K562 (cell line): ENCODE measurements around the gene CTTNBP2. TPM values are rescaled to one million over a fixed set of nuclear protein-coding genes. Genes with fewer than 3 reads are reported as not detected.

ENCODE experiments used
- ATAC-seq: fragments of 200-7000 bp; cut with Tn5 transposase; 3 replicates; pipeline ENCODE4 v1.9.1; 2020; ENCODE audit warnings: moderate library complexity
- BruUV-seq: library from RNA; stranded (reverse); fragments of 400-500 nt; replicated peaks from 2 replicates; lab custom pipeline; 2021; lab: Mats Ljungman, UMichigan
- CTCF ChIA-PET: fragments of 300-600 bp; formaldehyde crosslinking; extraction: SDS; loops from one replicate; lab custom pipeline; 2021; ENCODE audit warnings: low intra/inter-chr PET ratio; lab: Yijun Ruan, JAX
- POLR2A ChIA-PET: fragments of 300-600, 350-650 bp; sonication (Branson Sonifier 250); formaldehyde crosslinking; extraction: SDS; loops from one replicate; lab custom pipeline; 2021; ENCODE audit warnings: antibody characterized with exemption, inconsistent platforms; lab: Yijun Ruan, JAX
- DNase-seq, 4 experiments: peaks; one replicate each; pipeline versions ENCODE4 v3.0.0 to v3.0.0-alpha.2; 2011 to 2018; ENCODE audit warnings: low spot score in 3 of 4, mixed read lengths in 3 of 4; ENCODE audit errors: extremely low read depth in 1 of 4
- FAIRE-seq: peaks from 2 replicates; lab custom pipeline; 2011; peaks lifted over from hg19 to GRCh38; lab: Jason Lieb, UNC
- H2AFZ ChIP-seq: 2 replicates; pipeline ENCODE4 v1.6.0; 2011; ENCODE audit warnings: low read depth, low read length, control low read depth, inconsistent platforms
- H3K27ac ChIP-seq: fragments of 200-600 bp; 3 replicates; pipeline ENCODE4 v1.8.0; 2011; ENCODE audit warnings: low read depth, mild to moderate bottlenecking, control low read depth, inconsistent platforms, low read length, moderate library complexity, mixed read lengths; ENCODE audit errors: extremely low read depth
- H3K27me3 ChIP-seq, 2 experiments: fragments of 300-600 bp in 1 of 2; 2 replicates in 1 of 2; 3 replicates in 1 of 2; pipeline versions ENCODE4 v1.6.0 to v1.8.0; 2011; ENCODE audit warnings: inconsistent platforms in 2 of 2, low read length in 2 of 2, mild to moderate bottlenecking in 1 of 2, mixed read lengths in 1 of 2, moderate library complexity in 1 of 2; ENCODE audit not compliant: control insufficient read depth in 2 of 2, insufficient read depth in 2 of 2
- H3K36me3 ChIP-seq: fragments of 300-600 bp; 3 replicates; pipeline ENCODE4 v1.8.0; 2011; ENCODE audit warnings: mild to moderate bottlenecking, low read length, inconsistent platforms; ENCODE audit not compliant: control insufficient read depth, insufficient read depth
- H3K4me1 ChIP-seq, 2 experiments: fragments of 200-600 bp in 1 of 2; replicated peaks in 1 of 2; 2 replicates in 1 of 2; 3 replicates in 1 of 2; pipeline versions ENCODE4 v1.5.1 to v1.8.0; 2011; ENCODE audit warnings: inconsistent platforms in 2 of 2, low read length in 2 of 2, mild to moderate bottlenecking in 1 of 2, mixed read lengths in 1 of 2, moderate library complexity in 1 of 2; ENCODE audit not compliant: control insufficient read depth in 2 of 2, insufficient read depth in 2 of 2
- H3K4me2 ChIP-seq: 2 replicates; pipeline ENCODE4 v1.6.1; 2011; ENCODE audit warnings: low read length, control low read depth, inconsistent platforms, mixed read lengths; ENCODE audit not compliant: insufficient read depth
- H3K4me3 ChIP-seq: fragments of 200-600 bp; sonication (generic), shearing (Covaris generic); 2 replicates; pipeline ENCODE4 v1.5.1; 2016; ENCODE audit warnings: control low read depth, inconsistent platforms
- H3K79me2 ChIP-seq: fragments of 200-600 bp; 3 replicates; pipeline ENCODE4 v1.8.0; 2011; ENCODE audit warnings: low read length, inconsistent platforms; ENCODE audit not compliant: control insufficient read depth, insufficient read depth
- H3K9ac ChIP-seq, 2 experiments: 2 replicates each; pipeline versions ENCODE4 v1.6.0 to v1.6.1; 2011; ENCODE audit warnings: low read depth in 2 of 2, low read length in 2 of 2, control low read depth in 1 of 2, inconsistent platforms in 1 of 2, mild to moderate bottlenecking in 1 of 2, mixed read lengths in 1 of 2; ENCODE audit not compliant: insufficient read depth in 1 of 2
- H3K9me1 ChIP-seq: one replicate; pipeline ENCODE4 v1.6.0; 2011; ENCODE audit warnings: inconsistent platforms, mild to moderate bottlenecking, low read length, moderate library complexity; ENCODE audit not compliant: control insufficient read depth, insufficient read depth
- H3K9me3 ChIP-seq: replicated peaks from 2 replicates; pipeline ENCODE4 v1.5.1; 2011; ENCODE audit warnings: low read depth, low read length, inconsistent platforms; ENCODE audit not compliant: control insufficient read depth, insufficient read depth
- H4K20me1 ChIP-seq: replicated peaks from 2 replicates; pipeline ENCODE4 v1.6.1; 2011; ENCODE audit warnings: low read length, inconsistent platforms, mixed read lengths; ENCODE audit not compliant: control insufficient read depth, insufficient read depth
- NFIC ChIP-seq: fragments of 450-650 bp; IDR thresholded peaks from 2 replicates; pipeline ENCODE4 v1.6.1; 2017; ENCODE audit warnings: mild to moderate bottlenecking, inconsistent platforms
- NFXL1 ChIP-seq: fragments of 450-650 bp; formaldehyde crosslinking; IDR thresholded peaks from 2 replicates; pipeline ENCODE4 v1.4.0; 2021; ENCODE audit warnings: mild to moderate bottlenecking
- PHB ChIP-seq: fragments of 250-450 bp; sonication (Bioruptor Pico); IDR thresholded peaks from 2 replicates; pipeline ENCODE4 v1.5.0; 2021
- WGBS: fragments of 100-300 bp; shearing (Covaris generic); methylation state at CpG from one replicate; pipeline ENCODE4 v1.1.6; 2016; ENCODE audit warnings: low coverage, mixed read lengths; ENCODE audit not compliant: insufficient coverage; ENCODE audit errors: missing lambda C conversion rate; 5-methylcytosine and 5-hydroxymethylcytosine counted together
- in situ Hi-C: fragments of 300-500 bp; cut with MboI; formaldehyde crosslinking; loops from 4 replicates; pipeline ENCODE4 v1.15.0; 2018; ENCODE audit warnings: inconsistent platforms, mixed read lengths
- intact Hi-C: fragments of 100-400 bp; cut with micrococcal nuclease; formaldehyde crosslinking; loops from 2 replicates; pipeline ENCODE4 v1.14.2; 2022
- polyA plus RNA-seq, 8 experiments: library from polyadenylated mRNA; depleted of rRNA in 4 of 8; stranded (reverse) in 5 of 8; unstranded in 3 of 8; fragments of >200 nt; fragmentation: Nextera tagmentation in 2 of 8; fragmentation: Illumina TruSeq in 1 of 8; extraction: Ambion mirVana in 2 of 8; extraction: Trizol in 1 of 8; gene quantifications; 2 replicates each; pipeline versions ENCODE4 v1.2.1 to v1.2.3, GENCODE V29; 2011 to 2014; ENCODE audit warnings: inconsistent platforms in 1 of 8, missing spikeins in 1 of 8
- total RNA-seq, 7 experiments: library from RNA; depleted of rRNA in 6 of 7; stranded (reverse); fragments of >200 nt in 6 of 7; fragmentation: Illumina TruSeq in 2 of 7; extraction: Trizol in 2 of 7; gene quantifications; 2 replicates each; pipeline versions ENCODE4 v1.2.1 to v1.2.3, GENCODE V29; 2011 to 2021; ENCODE audit warnings: low replicate concordance in 1 of 7
- TF ChIP-seq, protein P1 (sequence below): fragments of 150-350 bp; IDR thresholded peaks from 2 replicates; pipeline ENCODE4 v1.6.1; 2014; ENCODE audit warnings: low read depth, mild to moderate bottlenecking, low read length, borderline replicate concordance
- TF ChIP-seq, protein P2 (sequence below), 2 experiments: fragments of 450-650 bp in 1 of 2; sonication (generic) in 1 of 2; formaldehyde crosslinking; conservative IDR thresholded peaks; 2 replicates each; pipeline versions ENCODE4 v1.4.0 to v1.8.1; 2020 to 2022; ENCODE audit warnings: mild to moderate bottlenecking in 1 of 2, missing genetic modification reagents in 1 of 2
- TF ChIP-seq, protein P3 (sequence below): sonication (generic); formaldehyde crosslinking; IDR thresholded peaks from 2 replicates; pipeline ENCODE4 v1.9.0; 2022; ENCODE audit warnings: mild to moderate bottlenecking, missing genetic modification reagents

The CTTNBP2 gene
- total and polyA plus RNA-seq, 9 of the 15 experiments (the other 6 are each of a cell fraction or from before 2014, with no cell fraction given) = 0.05 TPM; not detected in 8

DNA sequence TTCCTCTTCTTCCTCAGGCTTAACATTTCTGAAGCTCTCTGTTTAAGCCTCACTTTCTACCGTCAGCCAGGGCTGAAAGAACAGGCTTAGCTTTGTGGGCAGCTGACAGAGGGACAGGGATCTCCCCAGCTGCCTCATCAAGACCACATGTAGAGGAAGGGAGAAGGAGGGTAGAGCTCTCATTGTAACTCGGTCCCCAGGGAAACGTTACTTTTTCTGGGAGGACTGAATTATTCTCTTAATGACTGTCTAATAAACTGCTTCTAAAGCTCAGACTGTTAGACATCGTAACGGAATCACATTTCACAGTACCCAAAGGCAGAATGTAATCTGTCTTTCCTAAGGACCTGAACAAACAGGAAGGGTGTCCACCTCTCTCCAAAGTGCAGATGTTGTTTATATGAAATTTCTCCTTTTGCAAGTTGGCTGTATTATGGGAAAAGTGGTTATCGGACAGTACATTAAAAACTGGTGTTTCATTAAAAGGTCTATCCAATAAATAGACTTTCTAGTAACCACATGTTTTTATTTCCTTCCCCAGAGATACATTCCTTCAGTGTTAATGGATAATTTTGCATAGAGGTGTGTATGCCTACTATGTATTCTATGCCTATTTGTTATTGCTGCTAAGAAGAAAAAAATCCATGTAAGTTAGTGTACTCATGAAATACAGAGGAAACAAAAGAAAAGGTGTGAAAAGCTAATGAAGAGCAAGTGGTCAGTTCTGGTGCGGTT lies 144.2 kb downstream of the CTTNBP2 start (continued):
- TF ChIP-seq, protein P1, sequence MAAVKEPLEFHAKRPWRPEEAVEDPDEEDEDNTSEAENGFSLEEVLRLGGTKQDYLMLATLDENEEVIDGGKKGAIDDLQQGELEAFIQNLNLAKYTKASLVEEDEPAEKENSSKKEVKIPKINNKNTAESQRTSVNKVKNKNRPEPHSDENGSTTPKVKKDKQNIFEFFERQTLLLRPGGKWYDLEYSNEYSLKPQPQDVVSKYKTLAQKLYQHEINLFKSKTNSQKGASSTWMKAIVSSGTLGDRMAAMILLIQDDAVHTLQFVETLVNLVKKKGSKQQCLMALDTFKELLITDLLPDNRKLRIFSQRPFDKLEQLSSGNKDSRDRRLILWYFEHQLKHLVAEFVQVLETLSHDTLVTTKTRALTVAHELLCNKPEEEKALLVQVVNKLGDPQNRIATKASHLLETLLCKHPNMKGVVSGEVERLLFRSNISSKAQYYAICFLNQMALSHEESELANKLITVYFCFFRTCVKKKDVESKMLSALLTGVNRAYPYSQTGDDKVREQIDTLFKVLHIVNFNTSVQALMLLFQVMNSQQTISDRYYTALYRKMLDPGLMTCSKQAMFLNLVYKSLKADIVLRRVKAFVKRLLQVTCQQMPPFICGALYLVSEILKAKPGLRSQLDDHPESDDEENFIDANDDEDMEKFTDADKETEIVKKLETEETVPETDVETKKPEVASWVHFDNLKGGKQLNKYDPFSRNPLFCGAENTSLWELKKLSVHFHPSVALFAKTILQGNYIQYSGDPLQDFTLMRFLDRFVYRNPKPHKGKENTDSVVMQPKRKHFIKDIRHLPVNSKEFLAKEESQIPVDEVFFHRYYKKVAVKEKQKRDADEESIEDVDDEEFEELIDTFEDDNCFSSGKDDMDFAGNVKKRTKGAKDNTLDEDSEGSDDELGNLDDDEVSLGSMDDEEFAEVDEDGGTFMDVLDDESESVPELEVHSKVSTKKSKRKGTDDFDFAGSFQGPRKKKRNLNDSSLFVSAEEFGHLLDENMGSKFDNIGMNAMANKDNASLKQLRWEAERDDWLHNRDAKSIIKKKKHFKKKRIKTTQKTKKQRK = no peak
- TF ChIP-seq, protein P2, sequence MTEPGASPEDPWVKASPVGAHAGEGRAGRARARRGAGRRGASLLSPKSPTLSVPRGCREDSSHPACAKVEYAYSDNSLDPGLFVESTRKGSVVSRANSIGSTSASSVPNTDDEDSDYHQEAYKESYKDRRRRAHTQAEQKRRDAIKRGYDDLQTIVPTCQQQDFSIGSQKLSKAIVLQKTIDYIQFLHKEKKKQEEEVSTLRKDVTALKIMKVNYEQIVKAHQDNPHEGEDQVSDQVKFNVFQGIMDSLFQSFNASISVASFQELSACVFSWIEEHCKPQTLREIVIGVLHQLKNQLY (CRISPR knock-in tag; conservative IDR thresholded peaks at IDR 0.05) = no peak
- TF ChIP-seq PHB (CRISPR knock-in tag) (no peak), NFIC (no peak), NFXL1 (CRISPR knock-in tag) (no peak)

DNA sequence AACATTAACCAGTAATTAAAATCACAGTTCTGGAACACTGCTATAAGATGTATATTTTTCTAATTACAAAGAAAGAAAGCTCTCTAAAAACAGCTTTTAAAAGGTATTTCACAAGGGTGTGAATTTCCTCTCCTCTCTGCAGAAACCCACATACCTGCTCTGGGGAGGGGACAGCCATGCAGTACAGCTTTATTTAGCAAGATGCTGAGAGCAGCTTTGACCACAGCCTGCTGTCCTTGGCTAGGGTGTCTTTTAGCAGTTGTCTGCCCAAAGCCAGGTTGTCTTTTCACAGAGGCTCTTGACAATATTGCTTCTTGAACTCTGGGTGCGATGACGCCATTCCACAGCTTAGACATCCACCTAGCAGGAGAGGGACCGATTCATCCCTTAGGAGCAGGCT lies 148.3 kb downstream of the CTTNBP2 start:
- Histone ChIP-seq H3K9ac (no peak overlapping the region), H3K9me1 (no peaks in the 10 kb centered on the region), H4K20me1 (no peaks in the 10 kb centered on the region), H3K27me3 (peaks cover 6 to 13% of the 10 kb centered on the region in 2 experiments; a peak in 3 of 5 replicates), H3K4me2 (no peak overlapping the region), H3K79me2 (no peaks in the 10 kb centered on the region), H3K27ac (no peak overlapping the region), H3K9me3 (no peaks in the 10 kb centered on the region), H2AFZ (no peak overlapping the region), H3K36me3 (no peaks in the 10 kb centered on the region), H3K4me1 (no peaks in the 10 kb centered on the region), H3K4me3 (no peak overlapping the region)
- in situ Hi-C loops = no loop called here
- DNase-seq = no peak
- ATAC-seq = no peak
- WGBS = 0% methylated on average over 3 of the region's 3 CpGs
- ChIA-PET CTCF (no interaction called here), POLR2A (interaction anchor here (1.1 kb wide), 1 partner anchor 9 kb away, joined by 3 read pairs; no protein-coding TSS in a partner anchor)
- intact Hi-C loops = no loop called here
- no peak for FAIRE-seq
- TF ChIP-seq, protein P3, sequence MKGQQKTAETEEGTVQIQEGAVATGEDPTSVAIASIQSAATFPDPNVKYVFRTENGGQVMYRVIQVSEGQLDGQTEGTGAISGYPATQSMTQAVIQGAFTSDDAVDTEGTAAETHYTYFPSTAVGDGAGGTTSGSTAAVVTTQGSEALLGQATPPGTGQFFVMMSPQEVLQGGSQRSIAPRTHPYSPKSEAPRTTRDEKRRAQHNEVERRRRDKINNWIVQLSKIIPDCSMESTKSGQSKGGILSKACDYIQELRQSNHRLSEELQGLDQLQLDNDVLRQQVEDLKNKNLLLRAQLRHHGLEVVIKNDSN (CRISPR knock-in tag) = no peak
- BruUV-seq = no TSS peak
